Skeletal muscle tissue (tissue), 4 donors: ENCODE measurements around the gene COL23A1. TPM values are rescaled to one million over a fixed set of nuclear protein-coding genes. Genes with fewer than 3 reads are reported as not detected.

Experiments used
- H3K27ac ChIP-seq: one replicate; pipeline ENCODE4 v1.7.0; 2013; ENCODE audit warnings: mild to moderate bottlenecking, low read depth, low read length, inconsistent platforms
- H3K27me3 ChIP-seq, 3 donors: one replicate each; pipeline ENCODE4 v1.7.0; 2013; ENCODE audit warnings: low read length in 3 of 3; ENCODE audit not compliant: control insufficient read depth in 3 of 3, insufficient read depth in 3 of 3
- H3K36me3 ChIP-seq, 3 donors: one replicate each; pipeline ENCODE4 v1.7.0; 2013; ENCODE audit warnings: low read length in 3 of 3; ENCODE audit not compliant: control insufficient read depth in 3 of 3, insufficient read depth in 3 of 3
- H3K4me1 ChIP-seq, 3 donors: one replicate each; pipeline ENCODE4 v1.7.0; 2013; ENCODE audit warnings: low read length in 3 of 3, mild to moderate bottlenecking in 3 of 3; ENCODE audit not compliant: control insufficient read depth in 3 of 3, insufficient read depth in 3 of 3
- H3K4me3 ChIP-seq, 3 donors: one replicate each; pipeline ENCODE4 v1.7.0; 2013; ENCODE audit warnings: low read length in 3 of 3
- H3K9ac ChIP-seq, 3 donors: one replicate each; pipeline ENCODE4 v1.7.0; 2013; ENCODE audit warnings: low read length in 3 of 3, mild to moderate bottlenecking in 3 of 3, moderate library complexity in 2 of 3, low read depth in 1 of 3
- H3K9me3 ChIP-seq, 3 donors: one replicate each; pipeline ENCODE4 v1.7.0; 2013; ENCODE audit warnings: low read length in 3 of 3; ENCODE audit not compliant: control insufficient read depth in 3 of 3
- total RNA-seq: library from RNA; depleted of rRNA; stranded (reverse); fragments of >200 nt; gene quantifications from one replicate; pipeline ENCODE4 v1.2.3, GENCODE V29; 2014
- donor health status: Osteomylitis.

COL23A1 gene
- total RNA-seq, 1 donor from 2014 or later: 0.52 TPM

DNA sequence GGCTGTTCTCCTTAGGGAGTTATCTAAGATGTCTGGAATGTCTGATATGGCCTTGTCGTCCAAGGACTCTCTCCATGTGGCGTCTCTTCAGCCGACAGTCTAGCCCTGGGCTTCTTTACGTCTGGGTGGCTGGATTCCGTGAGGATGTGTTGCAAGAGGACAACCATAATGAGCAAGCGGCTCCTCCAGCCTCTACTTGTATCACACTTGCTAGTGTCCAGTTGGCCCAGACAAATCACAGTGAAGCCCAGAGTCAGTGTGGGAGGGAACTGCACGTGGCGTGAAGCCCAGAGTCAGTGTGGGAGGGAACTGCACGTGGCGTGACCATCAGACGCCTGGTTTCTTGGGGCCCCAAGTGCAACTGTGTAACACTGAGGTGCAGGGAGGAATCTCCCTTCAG, 61.1 kb downstream of the COL23A1 start:
- Histone ChIP-seq H3K9ac (no peak overlapping the region), H3K4me1 (peaks cover 4 to 21% (median 7%) of the 10 kb centered on the region in 3 donors), H3K36me3 (no peaks in the 10 kb centered on the region), H3K4me3 (no peak overlapping the region), H3K9me3 (no peaks in the 10 kb centered on the region), H3K27ac (no peak overlapping the region), H3K27me3 (peaks cover 0 to 5% (median 3%) of the 10 kb centered on the region in 3 donors)

DNA sequence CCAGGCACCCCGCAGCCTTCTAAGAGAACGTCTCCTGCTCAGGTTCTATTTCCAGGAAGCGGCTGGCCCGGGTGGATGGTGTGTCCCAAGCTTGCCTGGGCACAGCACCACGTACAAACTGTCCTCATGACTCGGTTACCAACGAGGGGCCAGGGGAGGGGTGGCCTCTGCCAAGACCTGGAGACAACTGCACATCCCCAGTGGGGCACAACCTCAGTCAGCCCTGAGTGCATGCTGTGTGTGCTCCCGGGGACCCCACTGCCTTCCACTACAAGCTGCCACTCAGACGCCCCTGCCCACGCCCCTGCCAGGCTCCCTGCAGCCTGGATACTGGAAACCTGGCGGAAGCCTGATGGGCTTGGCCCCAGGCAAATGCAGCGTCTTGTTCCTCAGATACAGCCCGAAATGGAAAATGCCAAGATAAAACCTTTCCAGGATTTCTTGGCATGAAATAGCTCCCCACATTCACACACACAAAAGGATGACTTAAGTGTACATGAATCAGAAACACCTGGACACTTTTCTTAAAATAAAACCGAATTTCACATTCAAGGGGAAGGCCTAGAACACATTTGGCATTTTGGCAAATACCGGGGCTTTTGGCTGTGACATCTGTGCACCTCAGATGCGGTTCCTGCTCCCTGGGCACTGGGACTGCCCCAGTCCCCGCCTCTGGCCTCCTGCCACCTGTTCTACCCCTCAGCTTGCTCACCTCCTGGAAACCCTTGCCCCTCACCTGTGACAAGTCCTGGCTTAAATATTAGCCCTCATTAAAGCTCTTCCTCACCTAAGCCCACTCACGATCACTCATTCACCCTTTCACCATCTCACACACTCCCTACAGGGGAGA, 62.5 kb downstream of the COL23A1 start:
- peaks cover 0 to 3% (median 0%) of the 10 kb centered on the region in 3 donors for H3K27me3 ChIP-seq
- no peak overlapping the region for H3K9ac ChIP-seq
- no peaks in the 10 kb centered on the region for H3K36me3 ChIP-seq
- H3K4me3 ChIP-seq: no peak overlapping the region
- no peak overlapping the region for H3K27ac ChIP-seq
- H3K9me3 ChIP-seq: no peaks in the 10 kb centered on the region
- H3K4me1 ChIP-seq: peaks cover 4 to 21% (median 7%) of the 10 kb centered on the region in 3 donors

DNA sequence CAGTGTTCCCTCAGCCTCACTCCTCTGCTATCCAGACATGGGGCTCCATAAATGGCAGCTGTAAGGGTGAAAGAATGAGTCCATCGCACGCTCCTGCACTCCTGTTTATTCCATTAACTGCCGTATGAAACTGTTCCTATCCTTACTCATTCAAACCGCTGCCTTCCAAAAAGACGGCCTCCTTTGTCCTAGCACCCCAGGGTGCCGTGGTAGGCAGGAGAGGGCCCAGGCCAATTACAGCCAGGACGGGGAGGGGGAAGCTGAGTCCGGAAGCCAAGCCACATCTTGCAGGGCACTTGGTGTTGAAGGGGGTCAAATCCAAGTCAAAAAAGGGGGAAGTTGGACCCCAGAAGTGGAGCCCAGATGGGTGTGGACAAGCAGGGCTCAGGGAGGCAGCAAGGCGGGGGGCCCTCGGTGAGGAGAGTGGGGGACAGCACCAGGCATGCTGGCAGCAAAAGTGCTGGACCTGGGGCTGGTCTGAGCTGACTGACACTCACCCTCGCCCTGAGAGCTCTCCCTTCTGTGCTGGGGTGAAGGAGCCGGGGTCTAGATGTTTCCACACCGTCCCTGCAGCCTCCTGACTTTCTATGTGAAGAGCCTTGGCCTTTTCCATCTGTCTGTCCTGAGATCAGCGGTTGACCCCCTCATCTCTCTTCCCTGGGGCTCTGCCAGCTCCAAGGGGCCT, 63.3 kb downstream of the COL23A1 start:
- Histone ChIP-seq H3K4me3 (no peak overlapping the region), H3K9ac (no peak overlapping the region), H3K27me3 (peaks cover 0 to 3% (median 0%) of the 10 kb centered on the region in 3 donors), H3K4me1 (peaks cover 4 to 21% (median 7%) of the 10 kb centered on the region in 3 donors), H3K27ac (no peak overlapping the region), H3K9me3 (no peaks in the 10 kb centered on the region), H3K36me3 (no peaks in the 10 kb centered on the region)

DNA sequence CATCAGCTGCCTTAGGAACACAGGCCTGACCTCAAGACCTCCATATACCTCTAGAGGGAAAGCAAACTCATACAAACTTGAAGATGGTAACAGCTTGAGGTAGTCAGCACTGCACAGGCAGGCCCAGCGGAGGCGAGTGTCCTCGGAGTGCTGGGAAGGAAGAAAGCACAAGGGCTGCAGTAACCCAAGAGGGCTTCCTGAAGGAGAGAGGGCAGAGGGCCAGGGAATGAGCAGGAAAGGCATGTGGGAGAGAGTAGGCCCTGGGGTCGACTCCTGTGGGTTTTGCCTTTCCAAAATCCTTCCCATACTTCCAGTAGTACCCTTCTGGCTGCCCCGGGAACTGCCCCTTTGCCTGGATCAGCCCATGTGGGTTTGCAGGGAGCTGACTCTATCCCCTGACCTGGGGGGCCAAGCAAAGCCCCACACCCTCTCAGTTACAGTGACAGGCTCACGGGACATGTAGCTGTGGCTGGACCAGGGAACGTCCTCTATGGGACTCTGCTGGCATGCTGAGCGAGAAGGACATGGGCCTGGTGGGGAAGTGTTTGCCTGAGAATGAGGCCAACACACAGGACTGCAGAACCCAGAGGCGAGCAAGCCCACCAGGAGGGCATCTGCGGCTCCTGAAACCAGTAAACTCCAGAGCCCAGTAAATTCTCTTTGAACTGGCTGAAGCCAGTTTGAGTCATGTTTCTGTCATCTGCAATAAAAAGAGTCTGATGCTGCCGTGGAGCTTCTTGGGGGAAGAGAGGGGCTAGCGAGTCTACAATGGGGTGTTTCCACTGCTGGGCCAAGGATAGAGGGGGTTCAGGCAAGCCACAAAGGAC, 64.1 kb downstream of the COL23A1 start:
- no peak overlapping the region for H3K4me3 ChIP-seq
- H3K27ac ChIP-seq: no peak overlapping the region
- H3K9ac ChIP-seq: no peak overlapping the region
- no peaks in the 10 kb centered on the region for H3K9me3 ChIP-seq
- peaks cover 0 to 3% (median 0%) of the 10 kb centered on the region in 3 donors for H3K27me3 ChIP-seq
- H3K4me1 ChIP-seq: peaks cover 4 to 21% (median 7%) of the 10 kb centered on the region in 3 donors
- H3K36me3 ChIP-seq: no peaks in the 10 kb centered on the region

DNA sequence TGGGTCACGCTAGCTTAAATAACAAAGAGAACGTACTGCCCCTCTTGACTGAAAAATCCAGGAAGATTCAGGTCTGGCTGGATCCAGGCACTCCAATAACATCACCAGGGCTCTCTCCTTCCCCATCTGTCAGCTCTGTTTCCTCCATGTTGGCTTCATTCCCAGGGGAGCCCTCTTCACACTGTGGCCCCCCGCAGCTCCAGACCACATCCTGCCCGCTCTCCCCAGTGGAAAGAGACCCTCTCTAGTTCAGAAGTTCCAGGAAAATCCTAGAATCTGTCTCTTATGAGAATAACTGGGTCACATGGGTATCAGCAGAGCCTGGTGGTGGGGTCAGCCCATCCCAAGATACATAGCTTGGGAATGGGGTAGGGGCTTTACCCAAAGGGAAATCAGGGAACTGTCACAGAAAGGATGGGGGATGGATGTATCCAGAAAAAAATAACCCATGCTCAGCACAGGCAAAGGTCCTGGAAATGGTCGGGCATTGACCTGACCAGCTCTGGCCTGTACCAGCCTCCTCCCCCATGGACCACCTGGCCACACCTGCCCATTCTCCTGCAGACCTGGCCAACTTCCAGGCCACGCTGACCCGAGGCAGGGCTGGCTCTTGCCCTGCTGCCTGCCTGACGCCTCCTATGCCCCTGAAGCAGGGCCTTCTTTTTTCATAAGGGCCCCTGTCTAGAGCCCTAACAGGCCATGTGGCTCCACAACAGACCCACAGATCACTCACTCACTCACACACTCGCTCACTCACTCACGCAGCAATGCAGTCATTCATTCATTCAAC, 65.9 kb downstream of the COL23A1 start:
- Histone ChIP-seq H3K9ac (no peak overlapping the region), H3K4me1 (peaks cover 4 to 21% (median 7%) of the 10 kb centered on the region in 3 donors), H3K9me3 (peaks cover 0 to 2% (median 0%) of the 10 kb centered on the region in 3 donors), H3K27ac (no peak overlapping the region), H3K4me3 (no peak overlapping the region), H3K36me3 (no peaks in the 10 kb centered on the region), H3K27me3 (no peaks in the 10 kb centered on the region)

DNA sequence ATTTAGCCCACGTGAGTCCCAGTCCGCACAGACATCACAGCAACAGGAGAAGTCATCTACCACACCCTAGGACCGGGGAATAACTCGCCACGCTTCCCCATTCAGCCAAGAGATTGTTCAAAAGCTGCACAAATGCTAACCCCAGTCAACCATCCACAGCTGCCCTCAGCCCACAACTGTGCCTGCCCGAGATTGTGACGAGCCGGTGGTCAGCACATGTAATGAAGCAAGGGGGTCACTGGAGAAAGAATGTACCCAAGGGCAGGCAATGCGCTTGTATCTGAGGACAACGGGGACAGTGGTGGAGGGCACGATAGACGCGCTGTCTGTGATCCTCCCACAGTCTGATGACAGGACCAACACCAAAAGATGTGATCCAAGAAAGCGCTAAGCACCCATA, 67.8 kb downstream of the COL23A1 start:
- Histone ChIP-seq H3K9me3 (peaks cover 0 to 2% (median 0%) of the 10 kb centered on the region in 3 donors), H3K4me3 (no peak overlapping the region), H3K36me3 (no peaks in the 10 kb centered on the region), H3K27me3 (no peaks in the 10 kb centered on the region), H3K4me1 (peaks cover under 1 to 15% (median 5%) of the 10 kb centered on the region in 3 donors), H3K9ac (no peak overlapping the region), H3K27ac (no peak overlapping the region)

DNA sequence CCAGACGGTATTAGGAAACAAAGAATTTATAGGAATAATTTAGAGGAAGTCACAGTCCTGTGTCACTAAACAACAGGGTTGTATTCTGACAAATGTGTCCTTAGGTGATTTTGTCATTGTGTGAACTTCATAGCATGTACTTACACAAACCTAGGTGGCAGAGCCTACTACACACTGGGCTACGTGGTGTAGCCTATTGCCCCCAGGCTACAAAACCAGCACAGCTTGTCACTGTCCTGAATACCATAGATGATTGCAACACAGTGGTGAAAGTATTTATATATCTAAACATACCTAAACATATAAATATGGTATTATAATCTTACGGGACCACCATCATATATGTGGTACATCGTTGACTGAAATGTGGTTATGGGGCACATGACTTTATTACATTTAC, 69.3 kb downstream of the COL23A1 start:
- Histone ChIP-seq H3K27me3 (peaks cover 0 to 8% (median 0%) of the 10 kb centered on the region in 3 donors), H3K9ac (no peak overlapping the region), H3K9me3 (peaks cover 0 to 2% (median 0%) of the 10 kb centered on the region in 3 donors), H3K36me3 (no peaks in the 10 kb centered on the region), H3K27ac (no peak overlapping the region), H3K4me1 (no peaks in the 10 kb centered on the region), H3K4me3 (no peak overlapping the region)

DNA sequence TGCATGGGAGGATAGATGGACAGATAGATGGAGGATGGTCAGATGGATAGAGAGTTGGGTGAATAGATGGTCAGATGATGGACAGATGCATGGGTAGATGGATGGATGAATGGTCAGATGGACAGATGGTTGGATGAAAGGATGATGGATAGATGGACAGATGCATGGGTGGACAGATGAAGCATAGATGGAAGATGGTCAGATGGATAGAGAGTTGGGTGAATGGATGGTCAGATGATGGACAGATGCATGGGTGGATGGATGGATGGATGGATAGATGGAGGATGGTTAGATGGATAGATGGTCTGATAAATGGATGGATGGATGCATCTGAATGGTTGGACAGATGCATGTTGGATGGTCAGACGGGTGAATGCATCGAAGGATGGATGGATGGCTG, 70.4 kb downstream of the COL23A1 start:
- Histone ChIP-seq H3K4me3 (no peak overlapping the region), H3K27ac (no peak overlapping the region), H3K9me3 (peaks cover 0 to 2% (median 0%) of the 10 kb centered on the region in 3 donors), H3K4me1 (no peaks in the 10 kb centered on the region), H3K36me3 (no peaks in the 10 kb centered on the region), H3K9ac (no peak overlapping the region), H3K27me3 (peaks cover 0 to 13% (median 0%) of the 10 kb centered on the region in 3 donors)

DNA sequence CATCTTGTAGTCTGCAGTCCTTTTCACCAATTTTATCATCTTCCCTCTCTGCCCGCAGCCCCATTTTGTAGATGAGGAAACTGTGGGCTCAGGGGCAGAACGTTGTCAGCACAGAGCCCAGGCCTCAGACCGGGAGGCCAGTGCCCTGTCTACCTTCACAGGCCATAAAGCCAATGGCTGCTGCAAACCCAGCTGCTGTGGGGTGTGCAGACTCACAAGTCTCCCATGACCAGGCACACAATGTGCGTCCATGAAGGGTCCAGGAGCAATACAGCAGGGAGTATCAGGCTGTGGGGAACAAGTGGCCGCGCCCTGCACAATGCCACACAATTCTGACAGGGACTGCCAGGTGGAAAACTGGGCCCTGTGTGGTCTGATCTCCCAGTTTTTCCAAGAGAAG, 71.0 kb downstream of the COL23A1 start:
- Histone ChIP-seq H3K9me3 (peaks cover 0 to 2% (median 2%) of the 10 kb centered on the region in 3 donors), H3K9ac (no peak overlapping the region), H3K27ac (no peak overlapping the region), H3K4me3 (no peak overlapping the region), H3K27me3 (peaks cover 0 to 13% (median 0%) of the 10 kb centered on the region in 3 donors), H3K36me3 (no peaks in the 10 kb centered on the region), H3K4me1 (no peaks in the 10 kb centered on the region)
